HepG2 (cell line): ENCODE data around the gene CAMK1D. TPM values are rescaled to one million over a fixed set of nuclear protein-coding genes. Genes with fewer than 3 reads are reported as not detected.

Experiments
- ATAC-seq: fragments of 200-7000 bp; cut with Tn5 transposase; 3 replicates; pipeline ENCODE4 v1.9.1; 2020; ENCODE audit warnings: mild to moderate bottlenecking, moderate library complexity
- BruUV-seq: library from RNA; stranded (reverse); fragments of 400-500 nt; replicated peaks from 2 replicates; lab custom pipeline; 2021; lab: Mats Ljungman, UMichigan
- CTCF ChIA-PET: fragments of 300-600 bp; formaldehyde crosslinking; extraction: SDS; loops from one replicate; lab custom pipeline; 2021; ENCODE audit warnings: low total read pairs, inconsistent platforms, low intra/inter-chr PET ratio; lab: Yijun Ruan, JAX
- POLR2A ChIA-PET: fragments of 350-600 bp; sonication (Branson Sonifier 250); formaldehyde crosslinking; loops from one replicate; lab custom pipeline; 2020; ENCODE audit warnings: antibody characterized with exemption, inconsistent platforms; lab: Yijun Ruan, JAX
- DNase-seq: peaks from one replicate; pipeline ENCODE4 v3.0.0-alpha.2; 2015; ENCODE audit warnings: low spot score
- FAIRE-seq: peaks from 3 replicates; lab custom pipeline; 2011; peaks lifted over from hg19 to GRCh38; lab: Jason Lieb, UNC
- H2AFZ ChIP-seq: one replicate; pipeline ENCODE4 v1.6.1; 2011; ENCODE audit warnings: low read length, inconsistent platforms
- H3K27ac ChIP-seq: fragments of 300-600 bp; 3 replicates; pipeline ENCODE4 v1.8.0; 2011; ENCODE audit warnings: mixed run types, mild to moderate bottlenecking, mixed read lengths, low read length, inconsistent platforms; ENCODE audit not compliant: insufficient read depth; ENCODE audit errors: extremely low read length
- H3K27me3 ChIP-seq, 2 experiments: fragments of 200-600 bp in 1 of 2; 2 replicates in 1 of 2; 3 replicates in 1 of 2; pipeline versions ENCODE4 v1.6.0 to v1.8.0; 2011; ENCODE audit warnings: low read length in 2 of 2, mild to moderate bottlenecking in 2 of 2, moderate library complexity in 2 of 2, inconsistent platforms in 1 of 2; ENCODE audit not compliant: insufficient read depth in 2 of 2, control insufficient read depth in 1 of 2
- H3K36me3 ChIP-seq, 2 experiments: fragments of 200-600 bp in 1 of 2; replicated peaks in 1 of 2; 2 replicates in 1 of 2; 3 replicates in 1 of 2; pipeline versions ENCODE4 v1.5.1 to v1.8.0; 2011; ENCODE audit warnings: low read length in 2 of 2, inconsistent platforms in 1 of 2; ENCODE audit not compliant: insufficient read depth in 2 of 2, control insufficient read depth in 1 of 2
- H3K4me1 ChIP-seq: 2 replicates; pipeline ENCODE4 v1.5.1; 2012; ENCODE audit warnings: low read length, inconsistent platforms; ENCODE audit not compliant: insufficient read depth
- H3K4me2 ChIP-seq: 2 replicates; pipeline ENCODE4 v1.6.0; 2011; ENCODE audit warnings: low read depth, low read length, inconsistent platforms
- H3K4me3 ChIP-seq, 3 experiments: fragments of 200-600 bp in 1 of 3; sonication (generic), shearing (Covaris generic) in 1 of 3; replicated peaks in 1 of 3; 2 replicates each; pipeline ENCODE4 v1.5.1; 2011 to 2016; ENCODE audit warnings: low read length in 3 of 3, inconsistent platforms in 2 of 3, low read depth in 2 of 3, mild to moderate bottlenecking in 2 of 3, control low read depth in 1 of 3, mixed read lengths in 1 of 3; ENCODE audit not compliant: insufficient read depth in 1 of 3
- H3K79me2 ChIP-seq: one replicate; pipeline ENCODE4 v1.6.1; 2011; ENCODE audit warnings: low read length, inconsistent platforms; ENCODE audit not compliant: insufficient read depth
- H3K9ac ChIP-seq: 2 replicates; pipeline ENCODE4 v1.6.0; 2011; ENCODE audit warnings: mild to moderate bottlenecking, low read depth, low read length, inconsistent platforms; ENCODE audit not compliant: insufficient read depth
- H3K9me3 ChIP-seq: 2 replicates; pipeline ENCODE4 v1.5.1; 2012; ENCODE audit warnings: mild to moderate bottlenecking, low read length
- H4K20me1 ChIP-seq: 2 replicates; pipeline ENCODE4 v1.6.0; 2011; ENCODE audit warnings: inconsistent platforms, mild to moderate bottlenecking, low read length, moderate library complexity; ENCODE audit not compliant: insufficient read depth
- ATM ChIP-seq: fragments of 450-650 bp; IDR thresholded peaks from 2 replicates; pipeline ENCODE4 v1.7.1; 2017; ENCODE audit warnings: mild to moderate bottlenecking, borderline replicate concordance
- MATR3 ChIP-seq: sonication (generic); formaldehyde crosslinking; IDR thresholded peaks from 2 replicates; pipeline ENCODE4 v1.4.0; 2020; ENCODE audit warnings: missing genetic modification reagents
- NONO ChIP-seq, 2 experiments: fragments of 450-650 bp in 1 of 2; sonication (generic) in 1 of 2; formaldehyde crosslinking in 1 of 2; IDR thresholded peaks in 1 of 2; conservative IDR thresholded peaks in 1 of 2; 2 replicates each; pipeline versions ENCODE4 v1.6.1 to v1.8.0; 2017 to 2022; ENCODE audit warnings: mild to moderate bottlenecking in 1 of 2, missing genetic modification reagents in 1 of 2, moderate library complexity in 1 of 2
- NR2F2 ChIP-seq: IDR thresholded peaks from 2 replicates; pipeline ENCODE4 v1.6.1; 2012; ENCODE audit warnings: low read depth, inconsistent platforms, borderline replicate concordance
- SIX1 ChIP-seq: sonication (generic); formaldehyde crosslinking; IDR thresholded peaks from 2 replicates; pipeline ENCODE4 v1.4.0; 2020; ENCODE audit warnings: missing genetic modification reagents, borderline replicate concordance
- SMAD1 ChIP-seq: sonication (generic); formaldehyde crosslinking; IDR thresholded peaks from 2 replicates; pipeline ENCODE4 v1.4.0; 2020; ENCODE audit warnings: missing genetic modification reagents, low read depth, mild to moderate bottlenecking, borderline replicate concordance
- ZNF431 ChIP-seq: sonication (generic); formaldehyde crosslinking; IDR thresholded peaks from 2 replicates; pipeline ENCODE4 v1.9.0; 2022; ENCODE audit warnings: missing genetic modification reagents, low read depth, mild to moderate bottlenecking, borderline replicate concordance
- ZNF619 ChIP-seq: sonication (generic); formaldehyde crosslinking; IDR thresholded peaks from 2 replicates; pipeline ENCODE4 v1.4.0; 2020; ENCODE audit warnings: mild to moderate bottlenecking, missing genetic modification reagents
- WGBS: methylation state at CpG from one replicate; pipeline ENCODE4 v1.1.6; 2017; ENCODE audit warnings: low lambda C conversion rate; 5-methylcytosine and 5-hydroxymethylcytosine counted together
- in situ Hi-C: cut with HindIII; loops from 2 replicates; pipeline ENCODE4 v1.10.0; 2017; ENCODE audit warnings: low pct_unique_long_range_greater_than_20kb; ENCODE audit not compliant: extremely low pct_ligation_motif_present
- intact Hi-C: fragments of 100-400 bp; cut with micrococcal nuclease; formaldehyde crosslinking; loops from one replicate; pipeline ENCODE4 v1.10.0; 2022; ENCODE audit not compliant: unreplicated experiment
- polyA plus RNA-seq, 8 experiments: library from polyadenylated mRNA; depleted of rRNA in 3 of 8; stranded (reverse) in 7 of 8; unstranded in 1 of 8; fragments of >200 nt; fragmentation: Illumina TruSeq in 4 of 8; extraction: Trizol in 4 of 8; gene quantifications; 2 replicates each; pipeline versions ENCODE4 v1.2.1 to v1.2.3, GENCODE V29; 2011 to 2016; ENCODE audit warnings: low read depth in 4 of 8, missing spikeins in 1 of 8, mixed read lengths in 1 of 8; ENCODE audit not compliant: insufficient read depth in 1 of 8
- total RNA-seq, 5 experiments: library from RNA; depleted of rRNA; stranded (reverse); fragments of >200 nt; fragmentation: Illumina TruSeq; extraction: Trizol; gene quantifications; 2 replicates each; pipeline ENCODE4 v1.2.3, GENCODE V29; 2016; ENCODE audit warnings: low read depth in 1 of 5
- TF ChIP-seq, protein P1 (sequence below): sonication (generic); formaldehyde crosslinking; IDR thresholded peaks from 2 replicates; pipeline ENCODE4 v1.4.0; 2020; ENCODE audit warnings: missing genetic modification reagents, borderline replicate concordance
- TF ChIP-seq, protein P2 (sequence below): sonication (generic); formaldehyde crosslinking; IDR thresholded peaks from 2 replicates; pipeline ENCODE4 v1.8.1; 2023; ENCODE audit warnings: mild to moderate bottlenecking, missing genetic modification reagents, borderline replicate concordance
- TF ChIP-seq, protein P3 (sequence below): sonication (generic); formaldehyde crosslinking; conservative IDR thresholded peaks from 2 replicates; pipeline ENCODE4 v1.4.0; 2020; ENCODE audit warnings: mild to moderate bottlenecking, missing genetic modification reagents, moderate library complexity
- TF ChIP-seq, protein P4 (sequence below): sonication (generic); formaldehyde crosslinking; IDR thresholded peaks from 2 replicates; pipeline ENCODE4 v1.5.0; 2020; ENCODE audit warnings: missing genetic modification reagents, mild to moderate bottlenecking, borderline replicate concordance
- TF ChIP-seq, protein P5 (sequence below): sonication (generic); formaldehyde crosslinking; IDR thresholded peaks from 2 replicates; pipeline ENCODE4 v1.4.0; 2020; ENCODE audit warnings: missing genetic modification reagents, borderline replicate concordance

Gene CAMK1D
- total and polyA plus RNA-seq, 2 of the 13 experiments (the other 11 are each of a cell fraction or from before 2014, with no cell fraction given): under 0.01 TPM; not detected in 1

DNA sequence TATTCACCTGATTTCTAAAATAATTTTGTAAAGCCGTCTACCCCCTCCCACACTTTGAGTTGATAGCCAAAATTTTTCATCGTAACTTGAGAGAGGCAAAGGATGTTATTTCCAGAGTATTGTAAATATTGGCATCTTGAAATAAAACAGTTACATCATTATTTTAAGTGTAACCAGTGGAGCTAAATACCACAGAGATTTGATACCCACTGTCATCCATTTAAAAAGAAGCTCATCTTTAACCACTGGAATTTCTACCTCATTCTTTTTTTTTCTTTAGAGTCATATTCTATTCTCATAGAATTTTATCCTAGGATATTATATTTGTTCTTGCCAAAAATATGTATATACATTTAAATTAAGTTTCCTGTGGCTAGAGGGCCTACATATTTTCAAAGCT, 48.6 kb downstream of the CAMK1D start (continued):
- TF ChIP-seq NONO (IDR thresholded peaks at IDR 0.05) (no peak), NONO (CRISPR knock-in tag; conservative IDR thresholded peaks at IDR 0.05) (no peak), ZNF431 (CRISPR knock-in tag) (no peak)
- TF ChIP-seq, protein P1, sequence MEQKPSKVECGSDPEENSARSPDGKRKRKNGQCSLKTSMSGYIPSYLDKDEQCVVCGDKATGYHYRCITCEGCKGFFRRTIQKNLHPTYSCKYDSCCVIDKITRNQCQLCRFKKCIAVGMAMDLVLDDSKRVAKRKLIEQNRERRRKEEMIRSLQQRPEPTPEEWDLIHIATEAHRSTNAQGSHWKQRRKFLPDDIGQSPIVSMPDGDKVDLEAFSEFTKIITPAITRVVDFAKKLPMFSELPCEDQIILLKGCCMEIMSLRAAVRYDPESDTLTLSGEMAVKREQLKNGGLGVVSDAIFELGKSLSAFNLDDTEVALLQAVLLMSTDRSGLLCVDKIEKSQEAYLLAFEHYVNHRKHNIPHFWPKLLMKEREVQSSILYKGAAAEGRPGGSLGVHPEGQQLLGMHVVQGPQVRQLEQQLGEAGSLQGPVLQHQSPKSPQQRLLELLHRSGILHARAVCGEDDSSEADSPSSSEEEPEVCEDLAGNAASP: no peak
- TF ChIP-seq, protein P2, sequence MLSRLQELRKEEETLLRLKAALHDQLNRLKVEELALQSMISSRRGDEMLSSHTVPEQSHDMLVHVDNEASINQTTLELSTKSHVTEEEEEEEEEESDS (CRISPR knock-in tag): no peak
- TF ChIP-seq, all 625 proteins: peak for 0

DNA sequence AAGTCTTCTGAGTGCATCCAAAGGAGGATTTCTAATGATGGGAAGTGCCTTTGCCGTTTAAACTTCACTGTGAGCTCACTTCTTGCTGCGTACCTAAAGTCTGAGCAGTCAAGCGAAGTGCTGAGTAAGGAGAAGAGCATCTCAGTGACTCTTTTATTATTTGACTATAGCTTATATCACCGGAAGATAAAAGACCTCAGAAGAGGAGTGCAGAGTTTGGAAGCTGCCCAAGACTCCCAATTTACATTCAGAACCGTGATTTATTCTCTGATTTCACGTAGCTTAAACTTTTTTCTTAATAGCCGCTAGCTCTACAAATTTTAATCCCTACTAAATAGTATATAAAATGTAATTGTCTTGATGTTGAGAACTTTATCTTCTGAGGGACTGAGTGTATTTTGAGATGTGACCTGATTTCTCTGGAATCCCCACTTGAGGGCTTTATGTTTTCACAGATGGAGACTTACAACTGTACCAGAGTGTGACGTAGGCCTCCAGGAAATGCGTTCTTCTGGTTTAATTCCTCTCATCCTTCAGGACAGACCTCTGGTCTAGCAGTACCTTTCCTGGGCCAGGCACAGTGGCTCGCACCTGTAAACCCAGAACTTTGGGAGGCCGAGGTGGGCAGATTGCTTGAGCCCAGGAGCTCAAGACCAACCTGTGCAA, 51.1 kb downstream of the CAMK1D start:
- DNase-seq (no peak), FAIRE-seq (no peak), ATAC-seq (no peak)
- no peak overlapping the region for H3K4me3 ChIP-seq
- CTCF ChIA-PET: no interaction called here
- POLR2A ChIA-PET: no interaction called here
- H3K79me2 ChIP-seq: no peaks in the 10 kb centered on the region
- intact Hi-C loops (no loop called here), in situ Hi-C loops (no loop called here)
- BruUV-seq: no TSS peak
- H3K9me3 ChIP-seq: no peaks in the 10 kb centered on the region
- peaks cover 3% of the 10 kb centered on the region; the same call in 1 of the 2 replicates for H3K4me1 ChIP-seq
- WGBS: 27% methylated on average over 11 of the region's 11 CpGs
- H3K9ac ChIP-seq: no peak overlapping the region
- H3K27me3 ChIP-seq: peaks cover 0 to 2% of the 10 kb centered on the region in 2 experiments; a peak in 3 of 5 replicates
- H2AFZ ChIP-seq: no peak overlapping the region
- H4K20me1 ChIP-seq: no peaks in the 10 kb centered on the region
- no peak overlapping the region for H3K27ac ChIP-seq
- H3K4me2 ChIP-seq: no peak overlapping the region
- H3K36me3 ChIP-seq: no peaks in the 10 kb centered on the region
- TF ChIP-seq ATM (no peak), SMAD1 (CRISPR knock-in tag) (no peak), SIX1 (CRISPR knock-in tag) (no peak), MATR3 (CRISPR knock-in tag) (no peak), NR2F2 (no peak), ZNF619 (CRISPR knock-in tag) (no peak)
- TF ChIP-seq, protein P3, sequence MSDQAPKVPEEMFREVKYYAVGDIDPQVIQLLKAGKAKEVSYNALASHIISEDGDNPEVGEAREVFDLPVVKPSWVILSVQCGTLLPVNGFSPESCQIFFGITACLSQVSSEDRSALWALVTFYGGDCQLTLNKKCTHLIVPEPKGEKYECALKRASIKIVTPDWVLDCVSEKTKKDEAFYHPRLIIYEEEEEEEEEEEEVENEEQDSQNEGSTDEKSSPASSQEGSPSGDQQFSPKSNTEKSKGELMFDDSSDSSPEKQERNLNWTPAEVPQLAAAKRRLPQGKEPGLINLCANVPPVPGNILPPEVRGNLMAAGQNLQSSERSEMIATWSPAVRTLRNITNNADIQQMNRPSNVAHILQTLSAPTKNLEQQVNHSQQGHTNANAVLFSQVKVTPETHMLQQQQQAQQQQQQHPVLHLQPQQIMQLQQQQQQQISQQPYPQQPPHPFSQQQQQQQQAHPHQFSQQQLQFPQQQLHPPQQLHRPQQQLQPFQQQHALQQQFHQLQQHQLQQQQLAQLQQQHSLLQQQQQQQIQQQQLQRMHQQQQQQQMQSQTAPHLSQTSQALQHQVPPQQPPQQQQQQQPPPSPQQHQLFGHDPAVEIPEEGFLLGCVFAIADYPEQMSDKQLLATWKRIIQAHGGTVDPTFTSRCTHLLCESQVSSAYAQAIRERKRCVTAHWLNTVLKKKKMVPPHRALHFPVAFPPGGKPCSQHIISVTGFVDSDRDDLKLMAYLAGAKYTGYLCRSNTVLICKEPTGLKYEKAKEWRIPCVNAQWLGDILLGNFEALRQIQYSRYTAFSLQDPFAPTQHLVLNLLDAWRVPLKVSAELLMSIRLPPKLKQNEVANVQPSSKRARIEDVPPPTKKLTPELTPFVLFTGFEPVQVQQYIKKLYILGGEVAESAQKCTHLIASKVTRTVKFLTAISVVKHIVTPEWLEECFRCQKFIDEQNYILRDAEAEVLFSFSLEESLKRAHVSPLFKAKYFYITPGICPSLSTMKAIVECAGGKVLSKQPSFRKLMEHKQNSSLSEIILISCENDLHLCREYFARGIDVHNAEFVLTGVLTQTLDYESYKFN (CRISPR knock-in tag): no peak
- TF ChIP-seq, protein P4, sequence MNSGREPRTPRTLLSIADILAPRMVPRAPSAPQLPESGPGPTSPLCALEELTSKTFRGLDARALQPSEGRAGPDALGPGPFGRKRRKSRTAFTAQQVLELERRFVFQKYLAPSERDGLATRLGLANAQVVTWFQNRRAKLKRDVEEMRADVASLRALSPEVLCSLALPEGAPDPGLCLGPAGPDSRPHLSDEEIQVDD: no peak
- TF ChIP-seq, protein P5, sequence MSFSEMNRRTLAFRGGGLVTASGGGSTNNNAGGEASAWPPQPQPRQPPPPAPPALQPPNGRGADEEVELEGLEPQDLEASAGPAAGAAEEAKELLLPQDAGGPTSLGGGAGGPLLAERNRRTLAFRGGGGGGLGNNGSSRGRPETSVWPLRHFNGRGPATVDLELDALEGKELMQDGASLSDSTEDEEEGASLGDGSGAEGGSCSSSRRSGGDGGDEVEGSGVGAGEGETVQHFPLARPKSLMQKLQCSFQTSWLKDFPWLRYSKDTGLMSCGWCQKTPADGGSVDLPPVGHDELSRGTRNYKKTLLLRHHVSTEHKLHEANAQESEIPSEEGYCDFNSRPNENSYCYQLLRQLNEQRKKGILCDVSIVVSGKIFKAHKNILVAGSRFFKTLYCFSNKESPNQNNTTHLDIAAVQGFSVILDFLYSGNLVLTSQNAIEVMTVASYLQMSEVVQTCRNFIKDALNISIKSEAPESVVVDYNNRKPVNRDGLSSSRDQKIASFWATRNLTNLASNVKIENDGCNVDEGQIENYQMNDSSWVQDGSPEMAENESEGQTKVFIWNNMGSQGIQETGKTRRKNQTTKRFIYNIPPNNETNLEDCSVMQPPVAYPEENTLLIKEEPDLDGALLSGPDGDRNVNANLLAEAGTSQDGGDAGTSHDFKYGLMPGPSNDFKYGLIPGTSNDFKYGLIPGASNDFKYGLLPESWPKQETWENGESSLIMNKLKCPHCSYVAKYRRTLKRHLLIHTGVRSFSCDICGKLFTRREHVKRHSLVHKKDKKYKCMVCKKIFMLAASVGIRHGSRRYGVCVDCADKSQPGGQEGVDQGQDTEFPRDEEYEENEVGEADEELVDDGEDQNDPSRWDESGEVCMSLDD (CRISPR knock-in tag): no peak
